Stimulated activated CD8-positive, alpha-beta memory T cell treated with anti-CD3 and anti-CD28 coated beads, Interleukin-4, amount 100 ng/mL, for 4 hours (primary cell): ENCODE measurements around the gene PRPF31.

Experiments used
- DNase-seq, 2 donors: peaks; one replicate each; pipeline ENCODE4 v3.0.0-alpha.2; 2020; ENCODE audit warnings: low read depth in 2 of 2, low spot score in 1 of 2

The PRPF31 gene

DNA sequence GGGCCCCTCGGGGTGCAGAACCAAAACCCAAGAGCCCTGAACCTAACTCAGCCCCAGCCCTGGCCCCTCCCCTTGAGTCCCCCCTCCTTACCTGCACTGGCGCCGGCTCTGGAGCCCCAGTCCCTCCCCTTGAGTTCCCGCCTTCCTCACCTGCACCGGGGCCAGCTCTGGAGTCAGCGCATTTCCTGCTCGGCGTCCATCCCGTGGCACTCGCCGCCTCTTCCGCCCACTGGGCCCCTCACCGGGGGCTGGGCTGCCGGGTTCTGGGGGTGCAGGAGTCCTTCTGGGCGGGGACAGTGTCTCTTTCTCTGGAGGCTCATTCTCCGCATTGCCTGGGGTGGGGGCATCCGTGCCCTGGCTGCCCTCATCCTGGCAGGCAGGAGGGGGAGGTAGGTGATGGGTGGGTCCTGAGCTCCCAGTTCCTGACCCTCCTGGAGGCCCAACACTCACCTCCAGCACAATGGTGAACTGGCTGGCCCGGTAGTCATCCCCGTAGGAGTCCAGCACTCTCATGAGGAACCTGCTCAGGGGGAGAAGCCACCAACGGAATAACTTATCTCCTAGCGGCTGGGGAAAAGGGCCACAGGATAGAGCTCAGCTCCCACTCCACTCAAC lies 7.6 kb upstream of the PRPF31 start:
- no peak for DNase-seq

DNA sequence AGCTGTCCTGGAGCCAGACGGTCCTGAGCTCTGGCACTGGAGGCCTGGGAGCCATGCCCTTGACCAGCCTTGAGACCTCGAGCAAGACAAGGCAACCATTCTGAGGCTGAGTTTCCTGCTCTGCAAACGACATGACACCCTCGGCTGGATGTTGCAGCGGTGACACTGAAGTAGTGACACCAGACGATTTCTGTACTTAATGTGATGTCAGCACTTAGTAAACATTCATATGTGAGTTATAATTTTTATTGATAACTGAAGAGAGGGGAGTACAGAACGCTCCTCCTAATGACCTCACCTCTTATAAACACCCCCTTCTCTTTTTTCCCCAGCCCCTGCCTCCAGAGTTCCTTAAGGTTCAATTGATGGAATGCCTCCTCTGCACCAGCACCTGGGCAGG lies 7.1 kb upstream of the PRPF31 start:
- no peak for DNase-seq

DNA sequence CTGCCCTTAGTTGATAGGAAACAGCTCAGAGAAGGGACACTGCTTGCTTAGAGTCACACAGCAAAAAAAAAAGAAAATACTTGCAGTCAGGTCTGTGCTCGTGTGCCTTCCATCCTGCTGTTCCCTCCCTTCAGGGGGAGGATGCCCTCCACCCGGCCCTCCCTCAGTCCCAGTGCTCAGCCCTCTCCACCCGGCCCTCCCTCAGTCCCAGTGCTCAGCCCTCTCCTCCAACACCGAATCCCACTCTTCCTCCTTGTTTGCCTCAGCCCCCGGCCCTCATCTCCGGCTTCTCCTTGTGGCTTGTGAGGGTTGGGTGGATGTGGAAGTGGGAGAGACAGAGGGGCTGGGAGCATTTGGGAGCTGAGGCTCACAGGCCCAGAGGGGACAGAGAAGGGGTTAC lies 5.9 kb upstream of the PRPF31 start:
- no peak for DNase-seq

GRCh38 chr19:54114340-54115108 lies 1.0 kb upstream of the PRPF31 start:
- DNase-seq, result no peak

DNA sequence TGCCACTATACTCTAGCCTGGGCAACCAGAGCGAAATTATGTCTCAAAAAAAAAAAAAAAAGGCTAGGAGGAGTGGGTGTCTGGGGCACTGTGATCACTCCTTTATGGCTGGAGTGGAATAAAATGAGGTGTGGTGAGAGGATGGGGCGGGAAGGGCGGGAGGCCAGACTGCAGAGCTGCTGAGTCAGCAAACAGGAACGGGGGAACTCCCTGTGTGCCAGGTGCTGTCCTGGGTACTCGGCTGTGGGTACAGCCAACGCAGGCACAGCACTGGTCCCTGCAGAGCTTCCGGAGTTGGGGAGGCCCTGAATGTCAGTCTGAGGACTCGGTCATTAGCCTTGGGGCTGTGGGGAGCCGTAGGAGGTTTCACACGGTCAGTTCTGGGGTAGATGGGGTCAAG lies 5.7 kb downstream of the PRPF31 start:
- DNase-seq, result no peak

GRCh38 chr19:54123682-54124081 lies 8.1 kb downstream of the PRPF31 start:
- DNase-seq, result no peak

DNA sequence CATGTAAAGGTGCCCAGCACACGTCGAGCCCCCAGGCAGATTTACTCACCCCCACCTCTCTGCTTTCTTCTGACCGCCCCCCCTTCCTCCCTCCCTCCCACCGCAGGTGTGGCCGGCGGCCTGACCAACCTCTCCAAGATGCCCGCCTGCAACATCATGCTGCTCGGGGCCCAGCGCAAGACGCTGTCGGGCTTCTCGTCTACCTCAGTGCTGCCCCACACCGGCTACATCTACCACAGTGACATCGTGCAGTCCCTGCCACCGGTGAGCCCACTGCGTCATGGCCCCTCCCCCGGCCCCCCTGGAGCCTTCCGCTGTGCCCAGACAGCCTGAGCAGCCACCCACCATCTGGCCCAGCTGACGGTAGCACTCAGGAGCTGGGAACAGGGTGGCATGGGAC lies 8.8 kb downstream of the PRPF31 start:
- no peak for DNase-seq

DNA sequence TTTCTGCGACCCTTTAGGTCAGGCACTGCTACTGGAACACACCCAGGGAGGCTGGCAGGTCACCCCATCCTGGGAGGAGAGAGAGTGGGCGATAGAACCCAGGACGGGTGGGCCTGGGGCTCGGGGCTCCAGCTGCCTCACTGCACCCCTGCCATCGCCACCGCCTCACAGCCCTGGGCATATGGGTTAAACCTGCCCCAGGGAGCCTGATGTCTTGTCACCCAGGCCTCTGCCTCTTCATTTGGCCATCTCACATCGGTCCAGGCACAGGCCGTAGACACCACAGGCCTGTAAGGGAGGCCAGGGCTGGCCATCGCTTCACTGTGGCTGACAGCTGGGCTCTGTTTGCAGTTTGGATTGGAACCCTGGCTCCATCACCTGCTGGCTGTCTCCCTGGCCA lies 10.2 kb downstream of the PRPF31 start:
- no peak for DNase-seq

DNA sequence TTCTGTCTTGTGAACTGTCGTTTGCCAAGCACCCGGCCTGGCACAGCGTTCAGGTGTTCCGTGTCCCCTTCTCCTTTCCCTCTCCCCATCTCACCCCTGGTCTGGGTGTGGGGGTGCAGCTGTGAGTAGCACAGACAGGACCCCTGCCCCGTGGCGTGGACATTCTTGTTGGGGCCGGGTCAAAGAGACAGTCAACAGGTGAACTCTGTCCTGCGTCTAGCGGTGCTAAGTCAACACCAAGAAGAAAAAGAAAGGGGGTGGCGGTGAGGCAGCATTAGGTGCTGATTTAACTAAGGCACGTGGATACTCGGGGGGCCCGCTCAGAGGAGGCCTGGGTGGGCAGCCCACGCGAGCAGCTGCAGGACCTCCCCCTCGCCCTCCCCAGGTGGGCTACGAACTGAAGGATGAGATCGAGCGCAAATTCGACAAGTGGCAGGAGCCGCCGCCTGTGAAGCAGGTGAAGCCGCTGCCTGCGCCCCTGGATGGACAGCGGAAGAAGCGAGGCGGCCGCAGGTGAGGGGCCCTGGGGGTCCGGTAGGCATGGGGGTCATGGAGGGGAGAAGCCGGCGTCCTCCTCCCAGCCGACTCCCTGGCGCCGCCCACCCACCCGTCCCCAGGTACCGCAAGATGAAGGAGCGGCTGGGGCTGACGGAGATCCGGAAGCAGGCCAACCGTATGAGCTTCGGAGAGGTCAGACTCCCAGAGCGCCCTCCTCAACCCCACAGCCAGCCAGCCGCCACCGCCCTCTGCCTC lies 12.3 kb downstream of the PRPF31 start:
- DNase-seq, result no peak

DNA sequence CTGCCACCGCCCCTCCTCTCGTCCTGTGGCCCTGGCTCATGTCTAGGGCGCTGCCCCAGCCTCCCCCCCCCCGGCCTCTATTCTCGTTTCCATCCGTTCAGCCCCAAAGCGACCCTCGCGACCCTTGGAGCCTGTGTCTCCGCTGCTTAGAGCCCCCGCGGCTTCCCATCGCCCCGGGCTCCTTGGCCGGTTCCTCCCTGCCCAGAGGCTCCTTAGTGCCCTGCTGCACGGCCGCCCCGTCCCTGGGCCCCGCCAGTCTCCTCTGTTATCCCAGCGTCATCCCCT lies 12.8 kb downstream of the PRPF31 start:
- DNase-seq, result no peak

GRCh38 chr19:54128796-54129616 lies 13.5 kb downstream of the PRPF31 start:
- no peak for DNase-seq

GRCh38 chr19:54129617-54129996 lies 14.1 kb downstream of the PRPF31 start:
- no peak for DNase-seq

DNA sequence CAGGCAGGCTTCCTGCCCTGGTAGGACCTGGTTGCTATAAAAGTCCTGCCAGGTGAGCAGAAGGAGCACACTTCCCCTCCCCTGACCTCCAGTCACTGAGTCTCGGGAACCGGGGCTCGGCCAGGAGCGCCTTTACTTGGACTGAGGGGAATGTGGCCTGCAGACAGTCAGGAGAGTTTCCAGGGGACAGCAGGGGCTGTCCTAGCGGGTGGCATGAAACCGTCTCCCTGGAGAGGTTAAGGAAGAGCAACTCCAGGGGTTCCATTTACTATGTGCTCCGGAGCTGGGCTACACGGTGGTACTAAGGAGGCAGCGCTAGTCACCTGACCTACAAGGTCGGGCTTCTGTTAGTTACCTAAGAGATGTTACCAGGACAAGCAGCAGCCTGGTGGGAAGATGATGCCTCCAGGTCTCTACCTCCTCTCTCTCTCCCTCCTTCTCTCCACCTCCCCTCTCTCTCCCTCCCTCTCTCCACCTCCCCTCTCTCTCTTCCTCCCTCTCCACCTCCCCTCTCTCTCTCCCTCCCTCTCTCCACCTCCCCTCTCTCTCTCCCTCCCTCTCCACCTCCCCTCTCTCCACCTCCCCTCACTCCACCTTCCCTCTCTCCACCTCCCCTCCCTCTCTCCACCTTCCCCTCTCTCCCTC lies 17.9 kb downstream of the PRPF31 start:
- DNase-seq, result no peak

DNA sequence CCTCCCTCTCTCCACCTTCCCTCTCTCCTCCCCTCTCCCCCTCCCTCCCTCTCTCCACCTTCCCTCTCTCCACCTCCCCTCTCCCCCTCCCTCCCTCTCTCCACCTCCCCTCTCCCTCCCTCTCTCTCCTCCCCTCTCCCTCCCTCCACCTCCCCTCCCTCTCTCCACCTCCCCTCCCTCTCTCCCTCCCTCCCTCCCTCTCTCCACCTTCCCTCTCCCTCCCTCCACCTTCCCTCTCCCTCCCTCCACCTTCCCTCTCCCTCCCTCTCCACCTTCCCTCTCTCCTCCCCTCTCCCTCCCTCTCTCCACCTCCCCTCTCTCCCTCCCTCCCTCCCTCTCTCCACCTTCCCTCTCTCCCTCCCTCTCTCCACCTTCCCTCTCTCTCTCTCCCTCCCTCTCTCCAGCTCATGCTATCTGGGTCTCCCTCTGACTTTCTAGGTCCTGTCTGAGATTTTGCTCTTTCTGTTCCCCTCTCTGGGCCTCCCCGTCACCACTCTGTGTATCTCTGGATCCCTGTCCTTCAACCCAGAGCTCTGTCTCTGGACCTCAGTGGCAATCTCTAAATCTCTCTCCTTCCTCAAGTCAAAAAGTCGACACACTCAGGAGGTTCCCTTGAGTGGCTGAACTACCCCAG lies 18.5 kb downstream of the PRPF31 start:
- DNase-seq, result no peak

DNA sequence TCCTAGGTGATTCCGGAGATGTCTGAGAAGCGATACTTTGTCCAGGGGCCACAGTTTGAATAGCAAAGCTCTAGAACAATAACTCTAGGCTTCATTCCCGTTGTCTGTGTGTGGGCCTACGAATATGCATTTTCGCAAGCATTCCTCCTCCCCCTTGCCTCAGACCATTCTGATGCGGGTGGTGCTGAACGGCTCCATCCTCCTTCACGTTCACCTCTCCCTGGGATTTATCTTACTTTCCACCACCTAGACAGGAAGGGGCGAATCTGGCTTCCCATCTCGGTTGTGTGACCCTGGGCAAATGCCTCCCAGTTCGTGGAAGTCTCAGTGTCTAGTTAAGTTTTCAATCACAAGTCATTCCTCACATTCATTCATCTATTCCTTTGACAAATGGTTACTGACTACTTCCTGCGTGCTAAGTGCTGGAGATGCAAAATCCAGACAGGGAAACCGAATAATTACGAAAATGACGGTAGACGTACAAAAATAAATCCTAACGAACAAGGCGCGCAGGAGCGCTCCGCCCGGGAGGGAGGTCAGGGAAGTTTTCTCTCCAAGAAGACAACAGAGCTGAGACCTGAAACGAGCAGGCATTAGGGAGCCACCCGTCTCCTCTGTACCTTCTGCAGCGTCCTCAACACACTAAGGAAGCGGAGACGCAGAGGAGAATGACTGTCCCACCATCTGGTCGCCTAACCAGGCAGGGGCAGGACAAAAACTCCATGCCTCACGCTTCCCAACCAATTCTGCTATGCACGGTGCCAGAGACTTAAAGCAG lies 20.7 kb downstream of the PRPF31 start:
- no peak for DNase-seq

GRCh38 chr19:54136864-54137698 lies 21.5 kb downstream of the PRPF31 start:
- peak; percentile 95 to 99 for DNase-seq

- no peak for DNase-seq
These were observed 22.3 kb downstream of the PRPF31 start, which contains the start of gene CNOT3 for GRCh38 chr19:54137699-54138488. TSS of gene CNOT3 (plus strand) at chr19:54137762. CDS start at chr19:54142979, 5,217 bp downstream.
